ENCODE results near the gene LAMB1. TPM values are rescaled to one million over a fixed set of nuclear protein-coding genes. Genes with fewer than 3 reads are reported as not detected.

LAMB1 gene
- polyA plus RNA-seq, 1 experiment, result 204 TPM

GRCh38 chr7:108028111-108028510, 25.1 kb upstream of the LAMB1 start:
- Histone ChIP-seq H3K4me3 (ENCODE audit: low read depth, low read length) (no peak overlapping the region), H3K36me3 (ENCODE audit: control insufficient read depth, insufficient read depth, low read length) (no peaks in the 10 kb centered on the region), H3K27me3 (ENCODE audit: control insufficient read depth, insufficient read depth, low read length) (no peaks in the 10 kb centered on the region)
- TF ChIP-seq CTCF (IDR thresholded peaks at IDR 0.05; ENCODE audit: insufficient read depth, low read depth, low read length), result no peak
- ChIA-PET CTCF (no interaction called here), POLR2A (no interaction called here)
- no peak for DNase-seq (ENCODE audit: low read depth)

- Histone ChIP-seq H3K36me3 (ENCODE audit: control insufficient read depth, insufficient read depth, low read length) (no peaks in the 10 kb centered on the region), H3K27me3 (ENCODE audit: control insufficient read depth, insufficient read depth, low read length) (no peaks in the 10 kb centered on the region), H3K4me3 (ENCODE audit: low read depth, low read length) (no peak overlapping the region)
- TF ChIP-seq CTCF (IDR thresholded peaks at IDR 0.05; ENCODE audit: insufficient read depth, low read depth, low read length), result no peak
- ChIA-PET POLR2A (no interaction called here), CTCF (interaction anchor here (0.8 to 1.4 kb wide), 2 partner anchors 11 to 36 kb away, joined by 3 to 4 read pairs; no protein-coding TSS in a partner anchor)
- DNase-seq (ENCODE audit: low read depth), result no peak
Measured at GRCh38 chr7:108027239-108027638, 24.3 kb upstream of the LAMB1 start.

- Histone ChIP-seq H3K4me3 (ENCODE audit: low read depth, low read length) (no peak overlapping the region), H3K27me3 (ENCODE audit: control insufficient read depth, insufficient read depth, low read length) (no peaks in the 10 kb centered on the region), H3K36me3 (ENCODE audit: control insufficient read depth, insufficient read depth, low read length) (no peaks in the 10 kb centered on the region)
- no peak for DNase-seq (ENCODE audit: low read depth)
- CTCF ChIA-PET, result interaction anchor here (1.4 kb wide), 1 partner anchor 10 kb away, joined by 4 read pairs; no protein-coding TSS in a partner anchor
- POLR2A ChIA-PET, result no interaction called here
- TF ChIP-seq CTCF (IDR thresholded peaks at IDR 0.05; ENCODE audit: insufficient read depth, low read depth, low read length), result no peak
Measured at GRCh38 chr7:108026647-108027046, 23.7 kb upstream of the LAMB1 start.

GRCh38 chr7:108026116-108026515, 23.2 kb upstream of the LAMB1 start:
- no peaks in the 10 kb centered on the region for H3K27me3 ChIP-seq (ENCODE audit: control insufficient read depth, insufficient read depth, low read length)
- H3K4me3 ChIP-seq (ENCODE audit: low read depth, low read length), result no peak overlapping the region
- TF ChIP-seq CTCF (IDR thresholded peaks at IDR 0.05; ENCODE audit: insufficient read depth, low read depth, low read length), result no peak
- DNase-seq (ENCODE audit: low read depth), result no peak
- ChIA-PET CTCF (interaction anchor here (1.2 to 1.4 kb wide), 2 partner anchors 10 to 14 kb away, joined by 4 read pairs; no protein-coding TSS in a partner anchor), POLR2A (no interaction called here)
- no peaks in the 10 kb centered on the region for H3K36me3 ChIP-seq (ENCODE audit: control insufficient read depth, insufficient read depth, low read length)

GRCh38 chr7:108024538-108024937, 21.6 kb upstream of the LAMB1 start:
- H3K36me3 ChIP-seq (ENCODE audit: control insufficient read depth, insufficient read depth, low read length), result no peaks in the 10 kb centered on the region
- no peak for TF ChIP-seq CTCF (IDR thresholded peaks at IDR 0.05; ENCODE audit: insufficient read depth, low read depth, low read length)
- no peak for DNase-seq (ENCODE audit: low read depth)
- no peak overlapping the region for H3K4me3 ChIP-seq (ENCODE audit: low read depth, low read length)
- no peaks in the 10 kb centered on the region for H3K27me3 ChIP-seq (ENCODE audit: control insufficient read depth, insufficient read depth, low read length)
- CTCF ChIA-PET, result no interaction called here
- POLR2A ChIA-PET, result no interaction called here

Measured in BJ (cell line).